Testis (tissue), 2 donors: Measurements from ENCODE around the gene MAPKAPK3.

ENCODE experiments used
- CTCF ChIP-seq, 3 experiments: fragments of 450-650 bp in 2 of 3; fragments of 200-600 bp in 1 of 3; sonication (generic) in 1 of 3; IDR thresholded peaks; one replicate each; pipeline ENCODE4 v1.5.1; 2016 to 2019; ENCODE audit warnings: antibody characterized with exemption in 3 of 3, mild to moderate bottlenecking in 2 of 3, moderate library complexity in 1 of 3
- POLR2A ChIP-seq: fragments of 450-650 bp; IDR thresholded peaks from one replicate; pipeline ENCODE4 v1.6.1; 2017; ENCODE audit warnings: antibody characterized with exemption, mild to moderate bottlenecking, moderate library complexity

- no peak for TF ChIP-seq CTCF (IDR thresholded peaks at IDR 0.05)
- no peak for TF ChIP-seq POLR2A
Observed at GRCh38 chr3:50626401-50626800, 9.4 kb downstream of the MAPKAPK3 start.
